Transverse colon (tissue), 4 donors: ENCODE measurements around the gene ZFAND5.

Experiments used
- POLR2A ChIP-seq: fragments of 450-650 bp; IDR thresholded peaks from one replicate; pipeline ENCODE4 v1.6.1; 2016; ENCODE audit warnings: antibody characterized with exemption, mild to moderate bottlenecking, moderate library complexity
- POLR2AphosphoS5 ChIP-seq, 3 donors: sonication (generic); formaldehyde crosslinking; IDR thresholded peaks; one replicate each; pipeline ENCODE4 v1.6.1; 2016; ENCODE audit warnings: antibody characterized with exemption in 3 of 3
- TF ChIP-seq, protein P1 (sequence below), 5 experiments: fragments of 200-600 bp in 3 of 5; fragments of 450-650 bp in 2 of 5; sonication (generic) in 3 of 5; IDR thresholded peaks; 1 replicate in 2 of 5; 2 replicates in 3 of 5; pipeline ENCODE4 v1.5.1; 2016 to 2017; ENCODE audit warnings: antibody characterized with exemption in 5 of 5, inconsistent platforms in 3 of 5, mild to moderate bottlenecking in 2 of 5, moderate library complexity in 1 of 5

DNA sequence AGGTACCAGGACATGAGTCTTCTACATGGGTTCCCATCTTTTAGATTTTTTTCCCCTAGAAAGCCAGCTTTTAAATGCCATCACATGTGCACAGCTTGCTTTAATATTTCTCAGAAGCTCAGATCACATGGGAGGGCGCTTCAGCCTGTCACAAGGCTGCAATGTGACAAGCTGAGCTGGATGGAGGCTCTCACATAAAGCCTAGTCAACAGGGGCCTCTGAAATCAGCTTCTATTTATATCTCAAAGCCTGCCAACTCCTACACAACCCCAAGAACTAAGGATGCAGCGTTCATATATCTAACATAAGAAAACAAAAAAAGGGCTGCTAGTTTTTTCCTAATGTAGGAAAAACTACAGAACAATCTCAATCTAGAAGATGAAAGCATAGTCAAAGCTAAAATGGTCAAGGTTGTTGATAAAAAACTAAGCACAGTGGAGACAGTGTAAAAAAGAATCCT lies 2.3 kb downstream of the ZFAND5 start:
- TF ChIP-seq, protein P1, sequence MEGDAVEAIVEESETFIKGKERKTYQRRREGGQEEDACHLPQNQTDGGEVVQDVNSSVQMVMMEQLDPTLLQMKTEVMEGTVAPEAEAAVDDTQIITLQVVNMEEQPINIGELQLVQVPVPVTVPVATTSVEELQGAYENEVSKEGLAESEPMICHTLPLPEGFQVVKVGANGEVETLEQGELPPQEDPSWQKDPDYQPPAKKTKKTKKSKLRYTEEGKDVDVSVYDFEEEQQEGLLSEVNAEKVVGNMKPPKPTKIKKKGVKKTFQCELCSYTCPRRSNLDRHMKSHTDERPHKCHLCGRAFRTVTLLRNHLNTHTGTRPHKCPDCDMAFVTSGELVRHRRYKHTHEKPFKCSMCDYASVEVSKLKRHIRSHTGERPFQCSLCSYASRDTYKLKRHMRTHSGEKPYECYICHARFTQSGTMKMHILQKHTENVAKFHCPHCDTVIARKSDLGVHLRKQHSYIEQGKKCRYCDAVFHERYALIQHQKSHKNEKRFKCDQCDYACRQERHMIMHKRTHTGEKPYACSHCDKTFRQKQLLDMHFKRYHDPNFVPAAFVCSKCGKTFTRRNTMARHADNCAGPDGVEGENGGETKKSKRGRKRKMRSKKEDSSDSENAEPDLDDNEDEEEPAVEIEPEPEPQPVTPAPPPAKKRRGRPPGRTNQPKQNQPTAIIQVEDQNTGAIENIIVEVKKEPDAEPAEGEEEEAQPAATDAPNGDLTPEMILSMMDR (IDR thresholded peaks at IDR 0.05): no peak
- TF ChIP-seq POLR2AphosphoS5 (IDR thresholded peaks at IDR 0.05) (peak; percentile 40 to 62 (median 51)), POLR2A (peak; percentile 28)
